EL (cell line): ENCODE results near the gene NPL.

ENCODE experiments used
- DNase-seq: peaks from one replicate; pipeline ENCODE4 v3.0.0-alpha.2; 2016

Gene NPL

DNA sequence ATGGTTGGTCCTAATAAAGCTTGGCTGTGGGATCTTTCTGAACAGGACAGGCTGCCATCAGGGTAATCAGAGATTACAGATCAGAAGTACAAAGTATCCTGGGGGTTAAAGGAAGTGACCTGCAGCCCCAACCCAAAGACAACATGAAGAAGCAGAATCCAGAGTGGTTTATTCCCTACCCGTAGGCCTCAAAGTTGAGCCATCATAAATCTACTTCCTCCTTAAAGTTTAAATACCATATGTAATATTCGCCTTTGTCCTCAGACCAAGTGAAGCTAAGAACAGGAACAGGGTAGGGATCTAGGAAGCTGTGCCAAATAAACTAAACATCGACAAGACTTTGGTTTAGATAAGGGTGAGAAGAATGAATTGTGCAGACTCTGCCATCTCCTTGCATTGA, 33.6 kb downstream of the NPL start:
- no peak for DNase-seq

DNA sequence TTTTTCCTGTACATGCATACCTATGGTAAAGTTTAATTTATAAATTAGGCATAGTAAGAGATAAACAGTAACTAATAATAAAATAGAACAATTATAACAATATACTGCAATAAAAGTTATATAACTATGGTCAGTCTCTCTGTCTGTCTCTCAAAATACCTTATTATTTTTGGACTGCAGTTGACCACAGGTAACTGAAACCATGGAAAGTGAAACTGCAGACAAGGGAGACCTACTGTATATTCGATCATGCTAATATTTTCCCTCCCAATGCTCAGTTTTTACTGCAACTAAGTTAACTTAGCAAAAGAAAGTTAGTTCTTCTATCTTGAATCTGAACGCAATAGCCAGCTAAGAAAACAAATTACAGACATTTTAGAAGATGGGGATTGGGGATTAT, 37.3 kb downstream of the NPL start:
- no peak for DNase-seq

DNA sequence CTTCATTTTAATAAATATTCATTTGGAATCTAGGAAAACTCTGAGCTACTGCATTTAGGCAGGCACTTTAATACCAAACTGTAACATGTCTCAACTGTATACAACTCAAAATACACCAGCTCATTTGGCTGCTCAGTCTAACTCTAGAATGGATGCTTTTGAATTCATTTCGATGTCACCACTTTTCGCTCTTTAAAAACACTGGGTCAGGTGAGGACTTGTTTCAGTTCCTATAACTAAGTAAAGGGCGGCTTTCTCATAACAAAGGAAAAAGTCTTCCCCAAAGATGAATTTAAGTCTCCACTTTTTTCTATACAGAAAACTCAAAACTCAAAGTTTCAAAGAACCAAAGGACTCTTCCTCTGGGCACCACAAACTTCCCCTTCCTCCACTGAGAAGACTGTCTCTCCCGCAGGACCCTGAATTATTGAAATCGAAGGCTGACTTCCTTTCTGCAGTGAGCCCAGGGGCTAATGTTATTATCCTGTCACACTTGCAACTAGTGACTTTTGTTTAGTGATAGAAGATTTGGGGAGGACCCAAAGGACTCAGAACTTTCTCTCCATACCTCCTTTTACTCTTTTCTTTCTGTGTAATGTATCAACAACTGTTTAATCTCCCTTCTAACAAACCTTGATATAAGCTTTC, 39.8 kb downstream of the NPL start:
- DNase-seq: no peak

DNA sequence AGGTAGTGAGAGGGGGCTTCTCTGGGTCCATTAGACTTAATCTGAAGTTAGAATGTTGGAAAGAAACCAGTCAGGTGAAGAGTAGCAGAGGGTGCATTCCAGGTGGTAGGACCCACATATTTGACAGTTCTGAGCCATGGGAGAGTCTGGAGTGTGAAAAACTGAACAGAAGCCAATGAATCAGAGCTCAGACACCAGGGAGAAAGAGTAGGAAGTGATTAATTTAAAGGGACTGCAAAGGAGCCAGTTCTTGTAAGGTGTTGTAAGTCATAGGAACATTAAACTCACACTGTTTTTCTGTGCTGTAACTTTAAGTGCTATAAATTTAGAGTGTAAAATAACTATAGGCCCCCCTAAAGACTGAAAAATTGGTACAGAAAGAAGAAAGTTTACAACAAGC, 43.7 kb downstream of the NPL start:
- peak; percentile 40 for DNase-seq

DNA sequence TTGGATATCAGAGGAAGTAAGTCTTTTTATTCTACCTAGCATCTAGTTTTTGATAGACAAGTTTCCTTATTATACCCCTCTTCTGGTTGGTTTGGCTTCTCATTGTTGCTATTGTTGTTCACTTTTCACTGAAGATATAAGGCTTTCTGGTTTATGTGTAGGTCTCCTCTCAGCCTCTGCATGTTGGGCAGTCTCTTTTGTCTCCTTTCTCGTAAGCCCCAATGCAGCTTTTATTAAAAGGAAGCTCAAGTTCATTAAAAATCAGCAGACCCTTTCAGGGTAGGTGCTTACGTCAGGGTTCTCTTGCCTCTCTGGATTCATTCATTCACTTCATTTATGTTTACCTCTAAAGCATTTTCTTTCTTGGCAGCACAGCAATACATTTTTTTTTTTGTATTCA, 44.8 kb downstream of the NPL start:
- no peak for DNase-seq

DNA sequence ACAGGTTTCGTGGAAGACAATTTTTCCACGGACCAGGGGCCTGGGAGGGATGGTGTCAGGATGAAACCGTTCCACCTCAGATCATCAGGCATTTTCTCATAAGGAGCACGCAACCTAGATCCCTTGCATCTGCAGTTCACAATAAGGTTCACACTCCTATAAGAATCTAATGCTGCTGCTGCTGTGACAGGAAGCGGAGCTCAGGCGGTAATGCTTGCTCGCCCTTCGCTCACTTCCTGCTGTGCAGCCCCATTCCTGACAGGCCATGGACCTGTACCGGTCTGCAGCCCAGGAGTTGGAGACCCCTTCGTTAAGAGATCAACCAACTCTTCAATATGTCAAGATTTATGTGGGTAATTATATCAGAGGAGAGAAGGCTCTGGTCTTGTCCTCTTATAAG, 46.2 kb downstream of the NPL start:
- no peak for DNase-seq

DNA sequence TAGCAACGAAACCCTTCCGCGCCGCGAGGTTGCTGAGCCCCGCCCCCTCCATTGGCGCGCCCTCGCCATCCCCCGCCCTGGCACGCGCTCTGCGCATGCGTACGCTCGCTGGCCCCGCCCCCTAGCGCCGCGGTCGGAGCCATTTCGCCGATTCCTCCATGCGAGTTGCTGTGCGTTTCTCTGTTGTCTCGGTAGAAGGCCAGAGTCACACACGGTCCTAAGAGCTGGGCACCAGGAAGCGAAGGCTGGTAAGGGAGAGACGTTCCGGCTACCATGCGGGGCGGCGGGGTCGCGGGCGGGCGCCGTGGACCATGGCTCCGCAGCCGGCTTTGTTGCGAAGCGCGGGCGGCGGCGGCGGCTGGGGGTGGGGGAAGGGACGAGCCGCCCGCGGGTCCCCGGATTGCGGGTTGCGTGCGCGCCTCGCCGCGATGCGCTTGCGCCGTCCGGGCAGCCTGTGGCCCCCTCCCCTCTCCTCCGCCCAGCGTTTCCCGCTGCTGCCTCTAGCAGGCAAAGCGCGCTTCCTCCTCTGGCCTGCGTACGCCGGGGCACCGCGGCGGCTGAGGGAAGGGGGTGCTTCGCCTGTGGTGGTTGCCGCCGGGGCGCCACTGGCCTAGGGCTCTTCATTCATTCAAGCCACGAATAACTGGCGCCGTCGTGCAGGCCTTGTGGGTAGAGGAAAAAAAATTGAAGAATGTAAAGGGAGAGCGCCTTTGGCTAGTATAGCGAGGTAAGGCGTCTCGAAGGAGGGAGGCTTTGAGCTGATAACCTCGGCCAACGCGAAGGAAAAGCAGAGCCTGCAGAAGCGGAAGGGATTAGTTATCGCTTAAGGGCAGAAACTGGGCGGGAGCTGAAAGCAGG, 49.9 kb downstream of the NPL start, which contains the start of gene DHX9:
Gene DHX9, plus strand, starts transcription at position 139 of the 858 bp plus-strand sequence. CDS start 3,220 bp downstream, outside the sequence.
- DNase-seq: peak; percentile 87

DNA sequence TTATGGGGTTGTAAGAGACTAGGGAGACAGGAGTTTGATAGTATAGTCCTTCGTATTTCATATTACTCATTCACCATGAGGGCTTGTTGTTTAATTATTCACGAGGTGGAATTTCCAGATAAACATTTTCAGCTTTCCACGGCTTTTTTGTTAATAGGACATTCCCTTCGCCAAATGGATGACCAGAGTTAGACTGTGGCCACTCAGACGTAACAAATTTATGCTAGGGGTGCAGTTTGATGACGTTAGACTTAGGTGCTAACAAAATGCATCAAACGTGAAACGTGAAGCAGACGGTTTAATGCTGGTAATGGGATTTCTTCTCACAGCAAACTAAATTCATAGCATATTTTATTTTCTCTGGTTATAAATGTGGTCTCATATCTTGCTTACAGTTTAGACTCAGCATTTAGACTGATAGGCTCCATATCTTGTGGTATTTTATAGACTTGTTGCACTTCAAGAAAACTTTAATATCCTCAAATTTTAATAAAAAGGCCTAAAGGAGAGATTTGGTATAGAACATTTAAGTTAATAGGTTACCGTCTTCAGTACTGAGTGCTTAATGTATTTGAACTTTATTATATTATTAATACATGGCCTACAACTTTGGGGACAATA, 51.9 kb downstream of the NPL start:
- peak; percentile 43 for DNase-seq

DNA sequence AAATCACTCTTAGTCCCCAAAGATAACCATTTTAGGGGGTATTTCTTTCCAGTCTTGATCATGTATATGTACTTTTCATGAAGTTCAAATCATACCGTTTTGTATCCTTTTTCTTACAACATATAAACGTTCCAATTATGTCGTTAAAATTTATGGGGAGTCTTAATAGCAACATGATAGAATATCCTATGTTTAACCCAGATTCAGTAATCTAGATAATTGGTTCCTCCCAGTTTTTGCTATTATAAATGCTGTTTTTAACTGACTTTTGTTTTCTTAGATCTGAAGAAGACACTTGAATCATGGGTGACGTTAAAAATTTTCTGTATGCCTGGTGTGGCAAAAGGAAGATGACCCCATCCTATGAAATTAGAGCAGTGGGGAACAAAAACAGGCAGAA, 52.7 kb downstream of the NPL start:
- DNase-seq: no peak

DNA sequence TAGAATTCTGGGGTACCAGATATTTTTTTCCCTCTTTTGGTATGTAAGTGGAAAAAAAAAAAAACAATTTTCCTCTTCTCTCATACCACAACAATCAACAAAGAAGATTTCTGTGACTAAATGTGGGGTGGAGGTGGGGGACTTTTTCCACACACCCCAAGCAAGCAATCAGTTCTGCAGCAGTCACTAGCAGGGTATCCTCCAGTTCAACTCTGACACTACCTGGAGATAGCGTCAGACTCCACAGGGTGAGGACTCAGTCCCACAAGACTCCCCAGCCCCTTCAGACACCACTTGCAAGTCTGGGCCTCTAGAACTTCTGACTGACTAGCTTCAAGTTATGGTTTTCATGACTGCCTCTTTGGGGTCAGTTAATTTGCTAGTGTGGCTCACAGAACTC, 55.8 kb downstream of the NPL start:
- no peak for DNase-seq

DNA sequence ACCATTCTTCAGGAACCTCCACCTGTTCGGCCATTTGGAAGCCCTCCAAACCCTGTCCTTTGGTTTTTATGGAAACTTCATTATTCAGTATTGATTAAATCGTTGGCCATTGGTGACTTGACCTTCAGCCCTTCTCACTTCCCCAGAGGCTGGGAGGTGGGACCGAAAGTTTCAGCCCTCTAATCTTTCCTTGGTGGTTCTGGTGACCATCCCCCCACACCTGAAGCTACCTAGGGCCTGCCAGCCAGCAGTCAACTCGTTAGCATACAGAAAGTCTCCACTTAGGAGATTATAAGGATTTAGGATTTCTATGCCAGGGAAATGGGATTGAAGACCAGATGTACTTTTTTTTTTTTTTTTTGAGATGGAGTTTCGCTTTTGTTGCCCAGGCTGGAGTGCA, 56.3 kb downstream of the NPL start:
- no peak for DNase-seq

DNA sequence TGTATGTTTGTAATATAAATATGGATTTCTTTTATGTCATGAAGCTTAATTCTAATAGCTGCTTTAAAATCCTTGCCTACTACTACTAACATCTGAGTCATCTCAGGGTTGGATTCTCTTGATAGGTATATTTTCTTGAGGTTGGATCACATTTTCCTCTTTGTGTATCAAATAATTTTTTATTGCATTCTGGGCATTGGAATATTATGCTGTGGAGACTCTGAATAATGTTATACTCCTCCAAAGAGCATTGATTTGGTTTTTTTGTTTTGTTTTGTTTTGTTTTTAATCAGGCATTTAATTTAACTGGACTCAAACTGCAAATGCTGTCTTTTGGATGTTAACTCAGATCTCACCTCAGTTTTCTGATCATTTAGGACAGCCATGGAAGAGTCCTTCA, 57.5 kb downstream of the NPL start:
- DNase-seq: no peak

DNA sequence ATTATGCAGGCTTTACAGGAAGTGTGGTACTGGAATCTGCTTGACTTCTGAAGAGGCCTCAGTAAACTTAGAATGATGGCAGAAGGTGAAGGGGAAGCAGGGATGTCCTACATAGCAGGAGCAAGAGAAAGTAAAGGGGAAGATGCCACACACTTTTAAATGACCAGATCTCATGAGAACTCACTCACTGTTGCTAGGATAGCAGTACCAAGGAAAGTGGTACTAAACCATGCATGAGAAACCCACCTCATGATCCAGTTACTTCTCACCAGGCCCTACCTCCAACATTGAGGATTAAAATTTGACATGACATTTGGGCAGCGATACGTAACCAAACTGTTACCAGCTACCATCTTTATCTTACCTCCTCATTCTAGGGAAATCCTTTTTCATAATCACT, 59.2 kb downstream of the NPL start:
- no peak for DNase-seq

DNA sequence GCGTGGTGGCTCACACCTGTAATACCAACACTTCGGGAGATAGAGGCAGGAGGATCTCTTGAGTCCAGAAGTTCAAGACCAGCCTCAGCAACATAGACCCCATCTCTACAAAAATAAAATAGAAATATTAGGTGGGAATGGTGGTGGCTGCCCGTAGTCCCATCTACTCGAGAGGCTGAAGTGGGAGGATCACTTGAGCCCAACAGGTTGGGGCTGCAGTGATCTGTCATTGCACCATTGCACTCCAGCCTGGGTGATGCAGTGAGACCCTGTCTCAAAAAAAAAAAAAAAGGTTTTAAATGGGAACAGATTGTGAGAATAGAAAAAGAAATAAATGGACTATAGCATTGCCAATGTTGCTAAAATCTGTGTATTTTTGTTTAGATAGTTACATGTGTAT, 60.7 kb downstream of the NPL start:
- DNase-seq: no peak

DNA sequence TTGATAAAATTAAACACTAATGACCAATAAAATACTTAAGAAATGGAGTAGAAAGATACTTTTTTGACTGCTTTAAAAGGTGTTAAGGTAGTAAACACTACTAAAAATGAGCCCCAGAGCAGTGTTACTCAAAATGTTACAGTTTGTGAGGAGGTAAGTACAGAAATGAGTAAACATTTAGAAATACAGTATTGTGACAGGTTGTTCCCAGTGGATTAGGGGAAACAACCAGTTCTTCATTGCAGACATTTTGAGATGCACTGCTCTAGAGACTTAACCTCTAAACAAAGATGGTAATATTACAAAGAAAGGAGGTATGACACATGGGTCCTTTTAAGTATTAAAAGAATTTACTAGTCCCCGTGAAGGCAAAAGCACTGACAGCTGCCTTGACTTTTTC, 62.3 kb downstream of the NPL start:
- no peak for DNase-seq

DNA sequence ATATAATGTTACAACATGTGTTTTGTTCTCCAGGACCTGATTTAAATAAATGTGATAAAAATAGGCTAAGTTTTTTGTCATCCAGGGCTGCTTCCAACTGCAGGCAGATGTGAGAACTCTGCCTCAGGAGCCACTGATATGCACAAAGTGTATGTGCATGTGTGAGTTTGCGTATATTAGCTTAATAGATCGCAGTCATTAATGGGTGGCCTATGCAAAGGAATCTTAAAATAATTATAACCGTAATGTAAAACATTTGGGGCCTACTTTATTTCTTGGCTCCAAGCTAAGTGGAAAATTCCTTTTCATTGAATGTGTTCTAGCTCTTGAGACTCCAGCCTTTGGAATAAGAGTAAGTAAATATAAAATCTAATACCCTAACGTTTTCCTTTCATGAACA, 66.3 kb downstream of the NPL start:
- DNase-seq: no peak

DNA sequence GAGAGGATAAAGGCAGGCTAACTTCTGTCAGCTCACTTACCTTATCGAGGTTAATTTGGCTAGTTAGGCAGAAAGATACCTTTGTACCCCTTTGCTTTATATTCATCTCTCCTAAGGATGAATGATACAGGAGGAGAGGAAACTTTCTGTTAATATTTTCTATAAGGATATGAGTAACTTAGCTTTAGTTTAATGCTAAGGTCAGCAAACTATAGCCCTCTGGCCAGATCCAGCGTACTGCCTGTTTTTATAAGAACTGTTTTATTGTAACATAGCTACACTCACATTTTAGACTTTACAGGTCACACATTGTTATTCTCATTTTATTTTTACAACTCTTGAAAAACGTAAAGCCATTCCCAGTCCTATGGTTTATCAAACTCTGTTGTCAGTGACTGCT, 67.6 kb downstream of the NPL start:
- DNase-seq: no peak

DNA sequence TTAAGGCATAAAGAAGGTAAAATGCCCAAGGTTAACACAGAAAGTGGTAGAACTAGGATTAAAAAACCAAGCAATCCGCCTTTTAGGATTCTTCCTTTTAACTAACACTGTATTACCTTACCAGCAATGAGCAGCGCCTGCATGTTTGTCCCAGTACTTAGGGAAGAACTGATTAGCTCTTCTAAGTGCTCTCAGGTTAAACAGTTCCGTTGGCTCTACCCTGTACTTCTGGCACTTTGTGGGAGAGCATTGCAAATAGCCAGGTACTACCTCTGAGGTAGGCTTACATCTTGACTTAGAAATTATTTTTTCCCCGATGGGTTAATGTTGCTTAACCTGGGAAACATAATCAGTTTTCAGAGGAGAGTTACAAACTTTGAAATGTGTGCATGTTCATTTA, 71.1 kb downstream of the NPL start:
- DNase-seq: no peak

DNA sequence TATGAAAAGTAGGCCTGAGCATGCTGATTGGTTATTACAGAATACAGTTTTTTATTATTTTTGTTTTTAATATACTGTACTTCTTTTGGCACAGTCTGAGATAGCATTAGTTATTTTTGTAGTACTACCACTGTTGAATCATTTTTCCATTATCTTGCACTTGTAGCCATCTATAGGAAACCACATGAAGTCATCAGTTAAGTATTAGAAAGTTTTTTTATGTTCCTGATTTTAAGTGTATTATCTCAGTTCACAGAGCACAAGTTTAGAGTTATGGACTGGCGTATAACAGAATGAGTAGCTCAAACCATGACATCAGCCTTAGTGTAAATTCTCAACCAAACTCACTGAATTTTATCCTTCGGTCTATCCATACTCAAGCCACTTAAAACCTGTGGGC, 72.4 kb downstream of the NPL start:
- DNase-seq: peak; percentile 26

DNA sequence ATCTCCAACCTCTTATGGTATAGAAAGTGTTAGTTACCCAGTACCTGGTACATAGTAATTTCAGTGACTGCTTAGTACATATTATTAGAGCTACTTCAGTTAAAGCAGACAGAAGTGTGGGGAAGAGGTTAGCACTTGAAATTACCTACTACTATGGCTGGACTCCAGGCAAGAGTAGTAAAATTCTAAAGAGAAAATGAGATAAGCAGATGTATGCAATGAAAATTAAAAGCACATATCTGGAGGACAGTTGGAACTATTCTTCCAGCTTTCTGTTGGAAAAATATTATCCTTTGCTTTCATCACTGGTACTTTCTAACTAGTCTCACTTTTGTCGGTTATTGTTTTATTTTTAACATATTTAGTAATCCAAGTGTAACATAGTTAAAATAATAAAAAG, 73.3 kb downstream of the NPL start:
- no peak for DNase-seq

DNA sequence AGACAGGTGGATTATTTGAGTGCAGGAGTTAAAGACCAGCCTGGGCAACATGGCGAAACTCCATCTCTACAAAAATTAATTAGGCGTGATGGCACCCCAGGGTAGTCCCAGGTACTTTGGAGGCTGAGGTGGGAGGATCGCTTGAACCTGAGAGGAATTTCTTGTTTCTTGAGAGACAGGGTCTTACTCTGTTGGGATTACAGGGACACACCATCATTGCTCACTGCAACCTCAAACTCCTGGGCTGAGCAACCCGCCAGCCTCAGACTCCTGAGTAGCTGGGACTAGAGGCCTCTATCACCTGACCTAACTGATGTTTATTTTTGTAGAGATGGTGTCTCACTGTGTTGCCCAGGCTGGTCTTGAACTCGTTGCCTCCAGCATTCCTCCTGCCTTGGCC, 74.4 kb downstream of the NPL start:
- no peak for DNase-seq

DNA sequence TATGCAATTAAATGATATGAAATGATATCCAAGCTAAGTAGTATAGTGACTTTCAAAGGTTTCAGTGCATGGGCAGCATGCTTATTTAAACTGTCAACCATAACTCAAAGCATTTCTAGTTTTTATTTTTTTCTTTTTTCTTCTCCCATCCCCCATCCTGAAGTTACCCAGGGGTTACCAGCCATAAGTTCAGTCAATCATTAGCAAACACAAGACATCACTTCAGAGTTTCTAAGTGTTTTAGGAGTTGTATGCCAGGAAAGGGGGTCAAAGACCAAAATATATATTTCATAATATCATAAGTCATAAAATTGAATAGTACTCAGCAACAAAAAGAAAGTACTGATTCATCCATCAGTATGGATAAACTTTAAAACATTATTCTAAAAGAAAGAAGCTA, 78.3 kb downstream of the NPL start:
- no peak for DNase-seq

DNA sequence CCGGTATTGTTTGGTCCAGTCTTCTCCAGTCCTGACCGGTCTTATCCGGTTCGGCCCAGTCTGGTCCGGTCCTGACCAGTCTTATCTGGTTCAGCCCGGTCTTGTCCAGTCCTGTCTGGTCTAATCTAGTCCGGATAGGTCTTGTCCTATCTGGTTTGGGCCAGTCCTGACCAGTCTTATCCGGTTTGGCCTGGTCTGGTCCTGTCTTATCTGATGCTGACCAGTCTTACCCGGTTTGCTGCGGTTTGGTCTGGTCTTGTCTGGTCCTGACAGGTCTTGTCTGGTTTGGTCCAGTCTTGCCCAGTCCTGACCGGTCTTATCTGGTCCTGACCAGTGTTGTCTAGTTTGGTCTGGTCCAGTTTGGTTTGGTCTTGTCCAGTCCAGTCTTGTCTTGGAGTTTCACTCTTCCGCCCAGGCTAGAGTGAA, 79.7 kb downstream of the NPL start:
- no peak for DNase-seq

DNA sequence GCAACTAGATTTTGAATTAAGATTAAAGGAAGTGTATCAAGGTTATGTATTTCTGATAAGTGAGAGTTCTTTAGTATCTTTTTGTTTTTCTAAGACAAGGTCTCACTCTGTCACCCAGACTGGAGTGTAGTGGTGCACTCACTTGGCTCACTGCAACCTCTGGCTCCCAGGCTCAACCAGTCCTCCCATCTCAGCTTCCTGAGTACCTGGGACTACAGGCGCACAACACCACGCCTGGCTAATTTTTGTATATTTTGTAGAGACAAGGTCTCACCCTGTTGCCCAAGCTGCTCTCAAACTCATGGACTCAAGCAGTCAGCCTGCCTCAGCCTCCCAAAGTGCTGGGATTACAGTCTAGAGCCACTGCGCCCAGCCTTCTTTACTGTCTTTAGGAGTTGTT, 83.3 kb downstream of the NPL start:
- DNase-seq: no peak
